ENCODE results near the gene ACTL7B. TPM values are rescaled to one million over a fixed set of nuclear protein-coding genes. Genes with fewer than 3 reads are reported as not detected.

The ACTL7B gene, protein sequence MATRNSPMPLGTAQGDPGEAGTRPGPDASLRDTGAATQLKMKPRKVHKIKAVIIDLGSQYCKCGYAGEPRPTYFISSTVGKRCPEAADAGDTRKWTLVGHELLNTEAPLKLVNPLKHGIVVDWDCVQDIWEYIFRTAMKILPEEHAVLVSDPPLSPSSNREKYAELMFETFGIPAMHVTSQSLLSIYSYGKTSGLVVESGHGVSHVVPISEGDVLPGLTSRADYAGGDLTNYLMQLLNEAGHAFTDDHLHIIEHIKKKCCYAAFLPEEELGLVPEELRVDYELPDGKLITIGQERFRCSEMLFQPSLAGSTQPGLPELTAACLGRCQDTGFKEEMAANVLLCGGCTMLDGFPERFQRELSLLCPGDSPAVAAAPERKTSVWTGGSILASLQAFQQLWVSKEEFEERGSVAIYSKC
- not detected in 2 replicates for total RNA-seq
- not detected in 2 replicates for polyA plus RNA-seq

DNA sequence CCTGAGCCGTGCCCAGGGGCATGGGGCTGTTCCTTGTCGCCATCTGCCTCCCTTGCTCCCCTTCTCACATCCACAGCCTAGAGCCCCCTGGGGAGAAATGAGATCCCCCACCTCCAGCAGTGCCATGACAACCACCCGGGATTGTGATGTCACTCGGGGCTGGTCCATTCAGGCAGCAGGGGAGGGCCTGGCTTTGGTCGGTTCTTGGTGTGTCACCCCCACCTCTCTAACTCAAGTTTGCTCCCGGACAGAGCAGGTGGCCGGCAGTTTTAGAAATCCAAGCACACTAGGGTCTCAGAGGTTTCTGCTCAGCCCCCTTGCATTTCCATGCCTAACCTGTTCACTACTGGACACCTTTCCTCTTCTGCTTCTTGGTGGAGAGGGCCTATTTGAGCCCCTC, at the start of gene ACTL7B:
TSS of gene ACTL7B (minus strand) at position 99 of the 400 bp plus-strand sequence. CDS start at position 43, 56 bp downstream.
- H3K36me3 ChIP-seq (replicated peaks; ENCODE audit: insufficient read depth, low read depth): no peaks in the 10 kb centered on the region
- no peak within 1 kb of the TSS for H3K4me2 ChIP-seq
- H4K20me1 ChIP-seq (ENCODE audit: insufficient read depth, poor library complexity, severe bottlenecking): no peaks in the 10 kb centered on the region
- no peak within 1 kb of the TSS for H3K27ac ChIP-seq
- no peaks in the 10 kb centered on the region for H3K79me2 ChIP-seq
- no peaks in the 10 kb centered on the region for H3K27me3 ChIP-seq
- H2AFZ ChIP-seq: no peak within 1 kb of the TSS
- no peaks in the 10 kb centered on the region for H3K9me3 ChIP-seq (ENCODE audit: low read depth)
- 87% methylated on average over 7 of the region's 7 CpGs for WGBS (ENCODE audit: low lambda C conversion rate, missing lambda C conversion rate)
- TF ChIP-seq EZH2phosphoT487 (IDR thresholded peaks at IDR 0.05; ENCODE audit: low read depth, severe bottlenecking, unreplicated experiment): no peak
- TF ChIP-seq, protein P1, sequence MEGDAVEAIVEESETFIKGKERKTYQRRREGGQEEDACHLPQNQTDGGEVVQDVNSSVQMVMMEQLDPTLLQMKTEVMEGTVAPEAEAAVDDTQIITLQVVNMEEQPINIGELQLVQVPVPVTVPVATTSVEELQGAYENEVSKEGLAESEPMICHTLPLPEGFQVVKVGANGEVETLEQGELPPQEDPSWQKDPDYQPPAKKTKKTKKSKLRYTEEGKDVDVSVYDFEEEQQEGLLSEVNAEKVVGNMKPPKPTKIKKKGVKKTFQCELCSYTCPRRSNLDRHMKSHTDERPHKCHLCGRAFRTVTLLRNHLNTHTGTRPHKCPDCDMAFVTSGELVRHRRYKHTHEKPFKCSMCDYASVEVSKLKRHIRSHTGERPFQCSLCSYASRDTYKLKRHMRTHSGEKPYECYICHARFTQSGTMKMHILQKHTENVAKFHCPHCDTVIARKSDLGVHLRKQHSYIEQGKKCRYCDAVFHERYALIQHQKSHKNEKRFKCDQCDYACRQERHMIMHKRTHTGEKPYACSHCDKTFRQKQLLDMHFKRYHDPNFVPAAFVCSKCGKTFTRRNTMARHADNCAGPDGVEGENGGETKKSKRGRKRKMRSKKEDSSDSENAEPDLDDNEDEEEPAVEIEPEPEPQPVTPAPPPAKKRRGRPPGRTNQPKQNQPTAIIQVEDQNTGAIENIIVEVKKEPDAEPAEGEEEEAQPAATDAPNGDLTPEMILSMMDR (IDR thresholded peaks at IDR 0.05; ENCODE audit: poor library complexity): no peak
- no peak within 1 kb of the TSS for H3K4me3 ChIP-seq
- no peaks in the 10 kb centered on the region for H3K4me1 ChIP-seq (ENCODE audit: insufficient read depth)
- no peaks in the 10 kb centered on the region for H3K9me2 ChIP-seq (replicated peaks; ENCODE audit: insufficient read depth)
- DNase-seq (ENCODE audit: low spot score): no peak

DNA sequence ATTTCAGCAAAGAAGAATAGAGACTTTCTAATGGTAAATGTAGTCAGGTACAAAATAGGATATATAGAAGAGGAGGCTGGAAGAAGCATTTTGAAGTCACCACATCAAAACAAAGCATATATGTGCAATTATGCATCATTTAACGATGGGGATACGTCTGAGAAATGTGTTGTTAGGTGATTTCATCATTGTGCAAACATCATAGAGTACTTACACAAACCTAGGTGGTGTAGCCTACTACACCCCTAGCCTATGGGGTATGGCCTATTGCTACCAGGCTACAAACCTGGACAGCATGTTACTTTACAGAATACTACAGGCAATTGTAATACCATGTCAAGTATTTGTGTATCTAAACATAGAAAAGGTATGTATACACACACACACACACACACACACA, 49.7 kb upstream of the ACTL7B start:
- H3K79me2 ChIP-seq: no peaks in the 10 kb centered on the region
- H4K20me1 ChIP-seq (ENCODE audit: insufficient read depth, poor library complexity, severe bottlenecking): no peaks in the 10 kb centered on the region
- H3K27ac ChIP-seq: no peak overlapping the region
- H3K9me2 ChIP-seq (replicated peaks; ENCODE audit: insufficient read depth): no peaks in the 10 kb centered on the region
- no peak for DNase-seq (ENCODE audit: low spot score)
- H3K4me2 ChIP-seq: no peak overlapping the region
- 84% methylated on average over 2 of the region's 2 CpGs for WGBS (ENCODE audit: low lambda C conversion rate, missing lambda C conversion rate)
- TF ChIP-seq EZH2 (IDR thresholded peaks at IDR 0.05; ENCODE audit: borderline replicate concordance) (no peak), EZH2phosphoT487 (IDR thresholded peaks at IDR 0.05; ENCODE audit: low read depth, severe bottlenecking, unreplicated experiment) (no peak)
- TF ChIP-seq, protein P1 (IDR thresholded peaks at IDR 0.05; ENCODE audit: poor library complexity): no peak
- H3K4me1 ChIP-seq (ENCODE audit: insufficient read depth): no peaks in the 10 kb centered on the region
- H3K9me3 ChIP-seq (ENCODE audit: low read depth): no peaks in the 10 kb centered on the region
- no peak overlapping the region for H3K4me3 ChIP-seq
- H2AFZ ChIP-seq: no peak overlapping the region
- no peaks in the 10 kb centered on the region for H3K27me3 ChIP-seq
- no peaks in the 10 kb centered on the region for H3K36me3 ChIP-seq (replicated peaks; ENCODE audit: insufficient read depth, low read depth)

DNA sequence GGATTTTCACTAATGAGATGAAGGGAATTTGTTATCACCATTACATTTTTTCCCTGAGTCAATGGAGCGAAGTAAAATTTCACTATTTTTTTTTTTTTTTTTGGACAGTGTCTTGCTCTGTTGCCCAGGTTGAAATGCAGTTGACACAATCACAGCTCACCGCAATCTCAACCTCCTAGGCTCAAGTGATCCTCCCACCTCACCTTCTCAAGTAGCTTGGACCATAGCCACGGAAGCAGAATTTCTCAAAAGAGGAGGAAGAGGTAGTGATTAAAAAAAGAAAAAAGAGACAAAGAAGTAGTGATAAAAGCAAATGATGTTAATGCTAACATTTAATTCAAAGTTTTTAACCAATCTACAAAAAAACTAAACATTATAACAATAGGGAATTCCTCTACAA, 48.4 kb upstream of the ACTL7B start:
- Histone ChIP-seq H3K9me3 (ENCODE audit: low read depth) (no peaks in the 10 kb centered on the region), H3K79me2 (no peaks in the 10 kb centered on the region), H3K4me1 (ENCODE audit: insufficient read depth) (no peaks in the 10 kb centered on the region), H3K9me2 (replicated peaks; ENCODE audit: insufficient read depth) (no peaks in the 10 kb centered on the region), H2AFZ (no peak overlapping the region), H3K4me3 (no peak overlapping the region), H3K27ac (no peak overlapping the region), H4K20me1 (ENCODE audit: insufficient read depth, poor library complexity, severe bottlenecking) (no peaks in the 10 kb centered on the region), H3K4me2 (no peak overlapping the region), H3K27me3 (no peaks in the 10 kb centered on the region), H3K36me3 (replicated peaks; ENCODE audit: insufficient read depth, low read depth) (no peaks in the 10 kb centered on the region)
- DNase-seq (ENCODE audit: low spot score): no peak
- 99% methylated on average over 3 of the region's 3 CpGs for WGBS (ENCODE audit: low lambda C conversion rate, missing lambda C conversion rate)
- TF ChIP-seq, protein P1 (IDR thresholded peaks at IDR 0.05; ENCODE audit: poor library complexity): no peak
- no peak for TF ChIP-seq EZH2 (IDR thresholded peaks at IDR 0.05; ENCODE audit: borderline replicate concordance)
- no peak for TF ChIP-seq EZH2phosphoT487 (IDR thresholded peaks at IDR 0.05; ENCODE audit: low read depth, severe bottlenecking, unreplicated experiment)

Measured in hepatocyte (in vitro differentiated cells).